GM23248 (cell line): ENCODE data around the gene PAQR9. TPM values are rescaled to one million over a fixed set of nuclear protein-coding genes. Genes with fewer than 3 reads are reported as not detected.
A peak's percentile ranks its signal among the peaks of the same experiment; 100 is the strongest.

Experiments
- DNase-seq: peaks from one replicate; pipeline ENCODE4 v3.0.0-alpha.2; 2015
- H2AFZ ChIP-seq: fragments of 200-600 bp; sonication (generic); 2 replicates; pipeline ENCODE4 v1.6.1; 2016; ENCODE audit warnings: antibody characterized with exemption
- H3F3A ChIP-seq: fragments of 200-600 bp; sonication (generic); 2 replicates; pipeline ENCODE4 v1.6.1; 2016; ENCODE audit warnings: mild to moderate bottlenecking, antibody characterized with exemption, mixed run types; ENCODE audit not compliant: insufficient read depth
- H3K27ac ChIP-seq: fragments of 200-600 bp; sonication (generic); 2 replicates; pipeline ENCODE4 v1.5.1; 2016; ENCODE audit warnings: mild to moderate bottlenecking
- H3K27me3 ChIP-seq: fragments of 200-600 bp; sonication (generic); replicated peaks from 2 replicates; pipeline ENCODE4 v1.6.1; 2016; ENCODE audit warnings: mild to moderate bottlenecking; ENCODE audit not compliant: insufficient read depth
- H3K36me3 ChIP-seq: fragments of 200-600 bp; sonication (generic); 2 replicates; pipeline ENCODE4 v1.6.1; 2016; ENCODE audit warnings: low read depth, mild to moderate bottlenecking
- H3K4me1 ChIP-seq: fragments of 200-600 bp; sonication (generic); 2 replicates; pipeline ENCODE4 v1.6.1; 2016; ENCODE audit warnings: mild to moderate bottlenecking; ENCODE audit not compliant: insufficient read depth
- H3K4me2 ChIP-seq: fragments of 200-600 bp; sonication (generic); one replicate; pipeline ENCODE4 v1.6.1; 2016; ENCODE audit warnings: mild to moderate bottlenecking; ENCODE audit not compliant: unreplicated experiment
- H3K4me3 ChIP-seq: fragments of 200-600 bp; sonication (generic); 2 replicates; pipeline ENCODE4 v1.5.1; 2016; ENCODE audit warnings: mild to moderate bottlenecking
- H3K79me2 ChIP-seq: fragments of 200-600 bp; sonication (generic); 2 replicates; pipeline ENCODE4 v1.6.1; 2016; ENCODE audit warnings: mild to moderate bottlenecking; ENCODE audit not compliant: insufficient read depth
- H3K9ac ChIP-seq: fragments of 200-600 bp; sonication (generic); 2 replicates; pipeline ENCODE4 v1.6.1; 2016; ENCODE audit warnings: mild to moderate bottlenecking
- H3K9me2 ChIP-seq: fragments of 200-600 bp; sonication (generic); 2 replicates; pipeline ENCODE4 v1.6.1; 2016; ENCODE audit warnings: mixed run types, mild to moderate bottlenecking, moderate library complexity; ENCODE audit not compliant: insufficient read depth
- H3K9me3 ChIP-seq: fragments of 200-600 bp; sonication (generic); one replicate; pipeline ENCODE4 v1.6.1; 2017; ENCODE audit warnings: low read depth
- H4K20me1 ChIP-seq: fragments of 200-600 bp; sonication (generic); 2 replicates; pipeline ENCODE4 v1.6.0; 2016; ENCODE audit not compliant: insufficient read depth
- EZH2 ChIP-seq: fragments of 200-600 bp; sonication (generic); IDR thresholded peaks from 2 replicates; pipeline ENCODE4 v1.6.1; 2018; ENCODE audit warnings: antibody characterized with exemption, mild to moderate bottlenecking; ENCODE audit not compliant: insufficient read depth, poor library complexity, severe bottlenecking
- EZH2phosphoT487 ChIP-seq: fragments of 200-600 bp; sonication (generic); IDR thresholded peaks from 2 replicates; pipeline ENCODE4 v1.6.1; 2018; ENCODE audit warnings: antibody characterized with exemption, moderate library complexity, mild to moderate bottlenecking, low read depth; ENCODE audit not compliant: insufficient read depth
- WGBS, 2 experiments: methylation state at CpG; one replicate each; pipeline ENCODE4 v1.1.6; 2015 to 2017; ENCODE audit warnings: low lambda C conversion rate in 2 of 2, low coverage in 1 of 2; ENCODE audit errors: missing lambda C conversion rate in 2 of 2; 5-methylcytosine and 5-hydroxymethylcytosine counted together
- in situ Hi-C: fragments of 300-500 bp; cut with MboI; formaldehyde crosslinking; loops from 2 replicates; pipeline ENCODE4 v1.15.0; 2020
- polyA plus RNA-seq: library from polyadenylated mRNA; unstranded; fragments of >200 nt; fragmentation: Nextera tagmentation; extraction: Ambion mirVana; gene quantifications from 2 replicates; pipeline ENCODE4 v1.2.1, GENCODE V29; 2016
- total RNA-seq: library from RNA; depleted of rRNA; stranded (reverse); fragments of >200 nt; shearing (Covaris generic); gene quantifications from 2 replicates; pipeline ENCODE4 v1.2.3, GENCODE V29; 2014; rRNA removed

Gene PAQR9
- total RNA-seq (not detected in 2 replicates), polyA plus RNA-seq (not detected in 2 replicates)

DNA sequence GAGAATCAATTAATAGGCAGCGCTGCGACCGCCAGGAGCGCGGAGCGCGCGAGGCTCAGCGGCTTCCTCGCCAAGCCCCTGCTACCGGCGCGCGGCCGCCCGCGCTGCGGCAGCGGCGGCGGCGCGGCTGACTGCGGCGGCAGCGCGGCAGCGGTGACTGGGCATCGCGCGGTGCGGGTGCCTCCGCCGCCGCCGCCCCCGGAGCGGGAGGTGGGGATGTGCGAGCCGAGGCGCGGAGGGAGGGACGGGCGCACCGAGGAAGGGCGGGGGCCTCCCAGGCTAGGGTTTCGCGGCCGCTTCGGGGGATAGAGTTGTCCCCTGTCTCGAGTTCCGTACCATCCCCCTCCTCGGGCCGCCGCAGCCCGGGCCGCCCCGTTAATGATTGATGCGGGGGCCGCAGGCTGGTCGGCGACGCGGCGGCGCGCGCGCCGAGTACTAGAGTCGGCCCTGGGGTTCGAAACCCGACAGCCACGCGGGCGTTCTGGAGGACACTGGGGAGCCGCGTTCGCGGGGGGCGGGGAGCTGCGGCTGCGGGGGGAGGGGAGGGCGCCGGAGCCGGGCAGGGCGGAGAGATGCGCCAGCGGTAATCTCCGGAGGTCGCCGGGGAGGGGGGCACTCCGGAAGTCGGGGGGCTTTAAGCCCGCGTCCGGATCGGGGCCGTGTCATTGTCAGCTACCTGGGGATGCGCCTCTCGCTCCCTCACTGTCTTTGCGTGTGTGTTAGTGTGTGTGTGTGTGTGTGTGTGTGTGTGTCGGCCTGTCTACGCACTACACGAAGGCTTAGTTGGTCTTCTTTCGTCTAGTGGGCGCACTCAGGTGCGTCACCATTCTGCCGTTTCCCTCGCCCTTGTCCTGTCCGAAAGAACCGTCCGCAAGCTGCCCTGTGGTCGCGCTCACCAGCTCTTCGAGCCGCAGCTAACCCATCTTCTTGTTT, at the start of gene PAQR9:
TSS of gene PAQR9 (minus strand) at position 159 of the 933 bp plus-strand sequence. CDS start 338 bp downstream, outside the sequence.
- peaks cover 14% of the 10 kb centered on the region for H3F3A ChIP-seq
- H3K36me3 ChIP-seq: no peaks in the 10 kb centered on the region
- peak; percentile 72 for DNase-seq
- H4K20me1 ChIP-seq: no peaks in the 10 kb centered on the region
- no peaks in the 10 kb centered on the region for H3K79me2 ChIP-seq
- H3K4me1 ChIP-seq: peaks cover 9% of the 10 kb centered on the region
- 3 to 5% methylated on average over 73 to 107 of the region's 117 CpGs for WGBS, 2 experiments
- H3K9ac ChIP-seq: peak within 1 kb of the TSS; percentile 70
- in situ Hi-C loops: no loop called here
- H3K4me2 ChIP-seq: peak within 1 kb of the TSS; percentile 80
- no peak within 1 kb of the TSS for H3K27ac ChIP-seq
- TF ChIP-seq EZH2 (no peak), EZH2phosphoT487 (no peak)
- H3K4me3 ChIP-seq: peak within 1 kb of the TSS; percentile 77
- peak within 1 kb of the TSS; percentile 86 for H2AFZ ChIP-seq
- H3K9me3 ChIP-seq: no peaks in the 10 kb centered on the region
- H3K27me3 ChIP-seq: no peaks in the 10 kb centered on the region
- no peaks in the 10 kb centered on the region for H3K9me2 ChIP-seq

DNA sequence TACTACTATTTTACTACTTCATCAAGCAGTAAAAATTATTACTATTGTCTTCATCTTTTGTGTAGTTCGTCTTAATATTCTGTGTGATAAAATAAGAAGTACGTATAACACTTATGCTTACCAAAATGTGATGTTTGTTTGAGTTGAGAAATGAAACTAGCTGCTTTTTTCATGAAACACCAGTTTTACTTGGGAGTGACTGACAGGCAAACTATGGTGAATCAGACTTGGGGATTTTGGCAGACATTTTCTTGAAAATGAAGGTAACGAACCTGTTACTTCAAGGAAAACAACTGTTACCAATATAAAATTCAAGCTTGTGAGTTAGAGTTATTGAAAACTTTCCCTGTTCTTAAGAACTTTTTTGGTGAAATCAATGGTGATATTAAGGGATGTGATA, 48.2 kb upstream of the PAQR9 start:
- Histone ChIP-seq H3K4me2 (no peak overlapping the region), H3K9ac (no peak overlapping the region), H3K27me3 (no peaks in the 10 kb centered on the region), H3K27ac (no peak overlapping the region), H3K4me1 (peaks cover 12% of the 10 kb centered on the region), H3K4me3 (no peak overlapping the region), H3K9me3 (no peaks in the 10 kb centered on the region), H3K36me3 (peaks cover 18% of the 10 kb centered on the region; the same call in 1 of the 2 replicates), H4K20me1 (peaks cover 17% of the 10 kb centered on the region; the same call in 1 of the 2 replicates), H3K79me2 (peaks cover 99% of the 10 kb centered on the region), H3K9me2 (no peaks in the 10 kb centered on the region), H3F3A (no peaks in the 10 kb centered on the region), H2AFZ (no peak overlapping the region)
- in situ Hi-C loops: no loop called here
- DNase-seq: no peak
- no peak for TF ChIP-seq EZH2phosphoT487
- TF ChIP-seq EZH2: no peak
- 87 to 90% methylated on average over 3 of the region's 3 CpGs for WGBS, 2 experiments

GRCh38 chr3:143010024-143010423, 46.5 kb upstream of the PAQR9 start:
- no peaks in the 10 kb centered on the region for H3K9me2 ChIP-seq
- peak; percentile 49 for DNase-seq
- H3F3A ChIP-seq: no peaks in the 10 kb centered on the region
- H3K36me3 ChIP-seq: peaks cover 14% of the 10 kb centered on the region; the same call in 1 of the 2 replicates
- H3K27ac ChIP-seq: no peak overlapping the region; the same call in 1 of the 2 replicates
- in situ Hi-C loops: no loop called here
- peak overlapping the region; percentile 15 for H3K4me2 ChIP-seq
- WGBS, 2 experiments: 43 to 47% methylated on average over 3 of the region's 3 CpGs
- no peak for TF ChIP-seq EZH2phosphoT487
- TF ChIP-seq EZH2: no peak
- H3K9me3 ChIP-seq: no peaks in the 10 kb centered on the region
- no peak overlapping the region for H3K4me3 ChIP-seq
- H3K27me3 ChIP-seq: no peaks in the 10 kb centered on the region
- H3K4me1 ChIP-seq: peaks cover 12% of the 10 kb centered on the region
- peak overlapping the region; percentile 3; the same call in 1 of the 2 replicates for H3K9ac ChIP-seq
- H3K79me2 ChIP-seq: peaks cover 100% of the 10 kb centered on the region
- H2AFZ ChIP-seq: no peak overlapping the region
- H4K20me1 ChIP-seq: peaks cover 22% of the 10 kb centered on the region; the same call in 1 of the 2 replicates

DNA sequence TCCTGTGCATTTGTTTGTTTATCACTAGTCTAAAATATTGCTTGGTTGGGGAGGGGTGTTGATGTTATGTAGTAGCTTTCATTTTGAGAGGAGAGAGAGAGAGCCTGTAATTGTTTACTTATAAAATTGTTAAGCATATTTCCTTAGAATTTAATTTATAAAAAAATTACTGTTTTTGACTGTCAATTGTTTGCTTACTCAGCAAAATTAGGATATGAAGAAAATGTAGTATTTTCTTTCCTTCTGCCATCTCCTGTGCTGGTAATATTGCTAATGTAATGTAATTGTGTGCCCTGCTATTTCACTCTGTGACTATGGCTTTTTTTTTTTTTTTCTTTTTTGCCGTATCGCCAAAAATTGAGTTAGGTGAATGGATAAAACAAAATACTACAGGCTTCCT, 41.3 kb upstream of the PAQR9 start:
- Histone ChIP-seq H3K79me2 (peaks cover 89% of the 10 kb centered on the region), H3K4me2 (no peak overlapping the region), H3F3A (peaks cover 22% of the 10 kb centered on the region), H3K36me3 (no peaks in the 10 kb centered on the region), H4K20me1 (0 out of 2 replicates have a peak, but pooled peaks cover 8% of the 10 kb centered on the region), H3K9me2 (no peaks in the 10 kb centered on the region), H3K27me3 (no peaks in the 10 kb centered on the region), H3K9ac (no peak overlapping the region), H2AFZ (no peak overlapping the region), H3K27ac (no peak overlapping the region), H3K9me3 (no peaks in the 10 kb centered on the region), H3K4me3 (no peak overlapping the region), H3K4me1 (peaks cover 10% of the 10 kb centered on the region)
- 91 to 98% methylated on average over 2 of the region's 2 CpGs for WGBS, 2 experiments
- no peak for DNase-seq
- in situ Hi-C loops: no loop called here
- TF ChIP-seq EZH2phosphoT487 (no peak), EZH2 (no peak)
